NK-92 (cell line): Measurements from ENCODE around the gene CKMT2.
"Not testable (repeated sequence)": the region's sequence is repeated elsewhere in the genome, so short reads cannot be mapped to it uniquely, and the experiment has no call there.

ENCODE experiments used
- DNase-seq: peaks from one replicate; lab custom pipeline; 2025; ENCODE audit not compliant: unreplicated experiment; lab: John Stamatoyannopoulos, UW

CKMT2 gene

DNA sequence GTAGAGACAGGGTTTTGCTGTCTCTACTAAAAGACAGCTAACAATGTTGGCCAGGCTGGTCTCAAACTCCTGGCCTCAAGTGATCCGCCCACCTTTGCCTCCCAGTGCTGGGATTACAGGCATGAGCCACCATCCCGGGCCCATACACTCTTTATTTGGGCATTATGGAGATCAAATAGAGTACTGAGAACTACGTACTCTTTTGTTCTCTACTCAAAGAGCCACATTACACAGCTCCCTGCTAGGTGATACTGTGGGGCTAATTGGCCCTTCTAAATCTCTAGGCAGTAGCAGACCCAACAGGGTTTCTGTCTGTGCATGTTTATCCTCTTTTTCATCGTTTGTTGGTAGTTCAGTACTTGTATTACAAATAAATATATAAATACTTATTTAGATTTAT lies 16.1 kb downstream of the CKMT2 start:
- no peak for DNase-seq

DNA sequence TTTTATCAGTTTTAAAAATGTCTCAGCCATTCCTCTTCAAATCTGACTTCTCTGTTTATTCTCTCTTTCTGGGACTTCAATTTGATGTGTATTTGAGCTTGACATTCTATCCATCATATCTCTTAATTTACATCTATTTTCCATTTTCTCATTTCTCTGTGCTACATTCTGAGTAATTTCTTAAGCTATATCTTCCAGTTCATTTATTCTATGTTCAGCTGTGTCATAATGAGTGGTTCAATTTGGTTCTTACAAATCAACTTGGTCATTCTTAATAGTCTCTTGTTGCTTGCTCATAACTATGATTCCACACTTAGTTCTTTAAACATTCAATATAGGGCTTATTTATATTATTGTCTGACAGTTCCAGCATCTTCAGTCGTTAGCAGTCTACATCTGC lies 16.9 kb downstream of the CKMT2 start:
- no peak for DNase-seq

GRCh38 chr5:81251922-81252321 lies 18.8 kb downstream of the CKMT2 start:
- DNase-seq: no peak

- no peak for DNase-seq
Observed at GRCh38 chr5:81252904-81253303, 19.8 kb downstream of the CKMT2 start.

DNA sequence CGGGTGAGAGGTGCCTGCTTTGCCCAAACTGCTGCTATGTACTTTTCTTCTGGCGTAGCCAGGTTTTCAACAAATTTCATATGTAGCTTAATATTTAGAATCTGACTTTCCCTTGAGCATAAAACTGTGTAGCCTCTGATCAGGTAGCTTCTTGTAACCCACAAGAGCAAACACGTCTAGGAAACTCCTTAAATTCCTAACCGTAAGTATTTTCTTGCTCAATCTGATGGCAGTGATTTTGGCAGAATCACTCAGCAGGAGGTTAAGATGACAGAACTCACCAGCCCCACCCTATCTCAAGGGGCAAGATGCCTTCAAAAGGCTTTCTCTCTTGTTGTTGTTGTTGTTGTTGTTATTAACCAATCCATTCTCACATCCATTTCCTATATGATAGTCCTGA lies 20.8 kb downstream of the CKMT2 start:
- DNase-seq: no peak

GRCh38 chr5:81254886-81255559 lies 21.9 kb downstream of the CKMT2 start:
- DNase-seq: no peak

GRCh38 chr5:81256766-81257165 lies 23.6 kb downstream of the CKMT2 start:
- no peak for DNase-seq

- DNase-seq: not testable (repeated sequence)
Observed at GRCh38 chr5:81262796-81263195, 29.7 kb downstream of the CKMT2 start.

DNA sequence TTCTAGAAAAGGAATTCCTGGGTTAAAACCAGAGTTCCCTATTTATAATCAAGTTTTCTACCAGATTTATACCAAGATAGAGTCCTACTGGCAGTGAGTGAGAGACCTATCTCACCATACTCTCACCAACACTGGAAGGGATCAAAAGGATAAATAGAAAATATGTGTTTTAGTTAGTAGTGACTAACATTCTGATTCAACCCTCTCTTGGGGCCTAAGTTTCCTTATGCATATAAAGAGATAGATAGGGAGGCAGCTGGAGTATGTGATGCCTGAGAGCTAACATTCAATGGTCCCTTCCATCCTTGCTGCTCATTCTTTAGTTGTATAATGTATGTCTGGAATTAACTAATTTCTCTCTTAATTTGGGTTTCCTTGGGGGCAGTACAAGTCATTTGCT lies 32.0 kb downstream of the CKMT2 start:
- DNase-seq: no peak

- no peak for DNase-seq
Observed at GRCh38 chr5:81268521-81269196, 35.5 kb downstream of the CKMT2 start.

DNA sequence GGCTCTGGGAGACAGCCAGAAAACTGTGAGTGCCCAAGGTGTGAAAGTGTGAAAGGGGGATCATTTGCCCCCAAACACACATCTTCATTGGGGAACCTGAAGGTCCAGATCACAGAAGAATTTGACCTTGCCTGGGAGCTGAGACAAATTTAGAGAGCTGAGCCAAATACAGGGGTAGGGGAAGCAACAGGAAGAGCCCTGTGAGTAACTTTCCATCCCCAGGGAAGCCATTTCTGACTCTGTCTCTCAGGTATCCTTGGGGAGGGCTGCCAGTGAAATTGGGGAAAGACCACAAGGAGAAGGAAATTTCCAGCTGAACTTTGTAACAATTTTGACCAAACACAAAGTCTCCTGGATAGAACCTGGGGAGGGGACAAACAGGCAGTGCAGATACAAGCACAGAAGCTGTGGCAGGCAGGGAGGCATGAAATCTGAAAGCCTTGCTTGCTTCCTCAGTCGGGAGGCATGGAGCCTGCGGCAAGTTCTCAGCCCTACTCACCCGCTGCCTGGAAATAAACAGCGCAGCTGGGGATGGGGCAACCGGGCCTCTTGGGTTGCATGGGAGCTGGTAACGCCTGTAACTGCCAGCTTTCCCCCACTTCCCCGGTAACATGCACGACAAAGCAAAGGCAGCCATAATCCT lies 36.8 kb downstream of the CKMT2 start:
- DNase-seq: no peak

- not testable (repeated sequence) for DNase-seq
Observed at GRCh38 chr5:81270394-81271027, 37.4 kb downstream of the CKMT2 start.

DNA sequence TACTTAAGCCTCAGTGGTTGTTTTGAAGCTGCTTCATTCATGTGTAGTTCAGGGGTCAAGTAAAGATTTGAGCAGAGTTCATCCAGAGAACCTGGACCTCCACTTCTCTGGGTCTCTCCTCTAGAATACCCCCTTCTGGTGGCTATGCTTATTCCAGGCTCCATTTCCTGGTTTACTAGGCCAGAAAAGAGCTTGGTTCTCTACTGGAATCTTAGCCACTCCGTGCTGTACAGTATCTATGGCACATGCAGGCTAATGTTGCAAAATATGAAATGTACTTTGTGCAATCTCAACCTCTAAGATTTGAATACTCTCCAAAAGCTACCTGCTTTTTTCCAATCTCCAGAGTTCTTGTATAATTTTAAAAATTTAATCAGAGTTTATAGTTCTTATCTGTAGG lies 50.9 kb downstream of the CKMT2 start:
- no peak for DNase-seq

DNA sequence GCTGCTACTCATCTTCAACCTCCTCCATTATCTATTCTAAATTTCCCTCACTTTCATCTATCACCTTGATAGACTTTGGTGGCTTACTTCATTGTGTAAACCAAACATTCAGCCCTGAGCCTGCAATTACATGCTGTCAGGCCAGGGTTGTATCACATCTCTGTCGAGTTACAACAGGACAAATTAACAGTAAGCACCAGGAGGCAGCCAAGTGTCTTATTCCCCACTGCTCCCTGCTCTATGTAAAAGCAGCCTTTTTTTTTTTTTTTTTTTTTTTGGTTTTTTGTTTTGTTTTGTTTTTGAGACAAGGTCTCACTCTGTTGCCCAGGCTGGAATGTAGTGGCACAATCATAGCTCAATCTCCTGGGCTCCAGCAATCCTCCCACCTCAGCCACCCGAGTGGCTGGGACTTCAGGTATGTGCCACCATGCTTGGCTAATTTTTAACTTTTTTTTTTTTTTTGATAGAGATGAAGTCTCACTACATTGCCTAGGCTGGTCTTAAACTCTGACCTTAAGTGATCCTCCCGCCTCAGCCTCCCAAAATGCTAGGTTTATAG lies 53.0 kb downstream of the CKMT2 start:
- no peak for DNase-seq

DNA sequence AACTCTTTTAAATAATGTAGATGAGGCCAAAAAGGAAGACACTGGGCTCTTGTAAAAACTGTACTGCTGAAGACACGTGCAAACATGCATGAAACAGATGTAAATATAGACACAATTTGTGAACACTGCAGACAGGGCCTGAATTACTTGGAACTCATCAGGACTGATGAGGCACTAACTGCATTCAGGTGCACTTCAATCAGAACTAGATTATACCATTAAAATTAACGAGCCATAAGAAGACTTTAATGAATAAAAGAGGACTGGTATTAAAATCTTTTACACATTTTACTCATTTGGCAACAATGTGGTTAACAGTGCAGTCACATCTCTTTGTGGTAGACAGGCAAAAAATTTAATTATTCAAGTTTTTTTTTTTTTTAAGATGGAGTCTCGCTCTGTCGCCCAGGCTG lies 54.9 kb downstream of the CKMT2 start:
- no peak for DNase-seq

- DNase-seq: no peak
Observed at GRCh38 chr5:81290146-81290545, 57.0 kb downstream of the CKMT2 start.

DNA sequence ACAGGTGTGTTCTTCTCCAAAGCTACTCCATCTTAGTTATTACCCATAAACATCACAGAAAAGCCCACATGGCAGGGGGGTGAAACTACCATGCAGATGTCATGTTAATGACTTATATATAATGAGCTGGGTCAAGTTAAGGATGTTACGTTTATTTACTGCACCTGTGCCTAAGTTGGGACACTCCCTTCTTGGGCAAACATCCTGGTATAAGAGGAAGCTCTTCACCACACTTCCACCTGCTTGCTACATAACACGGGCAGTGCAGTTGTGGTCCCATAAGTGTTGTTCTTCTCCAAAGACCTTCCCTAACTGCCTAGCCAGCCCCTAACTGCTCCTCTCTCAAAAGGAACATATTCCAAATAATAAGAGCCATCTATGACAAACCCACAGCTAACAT lies 59.0 kb downstream of the CKMT2 start:
- DNase-seq: no peak

DNA sequence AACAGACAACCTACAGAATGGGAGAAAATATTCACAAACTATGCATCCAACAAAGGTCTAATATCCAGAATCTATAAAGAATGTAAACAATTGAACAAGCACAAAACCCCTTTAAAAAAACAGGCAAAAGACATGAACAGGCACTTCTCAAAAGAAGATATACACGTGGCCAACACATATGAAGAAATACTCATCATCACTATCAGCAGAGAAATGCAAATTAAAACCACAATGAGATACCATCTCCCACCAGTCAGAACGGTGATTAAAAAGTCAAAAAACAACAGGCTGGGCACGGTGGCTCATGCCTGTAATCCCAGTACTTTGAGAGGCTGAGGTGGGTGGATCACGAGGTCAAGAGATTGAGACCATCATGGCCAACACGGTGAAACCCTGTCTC lies 60.9 kb downstream of the CKMT2 start:
- DNase-seq: not testable (repeated sequence)

- DNase-seq: no peak
Observed at GRCh38 chr5:81297531-81297930, 64.4 kb downstream of the CKMT2 start.

- no peak for DNase-seq
Observed at GRCh38 chr5:81300921-81301270, 67.8 kb downstream of the CKMT2 start.

- DNase-seq: peak; percentile 32
Observed at GRCh38 chr5:81301271-81302015, 68.3 kb downstream of the CKMT2 start, which contains the start of gene ZCCHC9. Gene ZCCHC9, plus strand, starts transcription at chr5:81301587. Its CDS starts 3,171 bp downstream, at chr5:81304758.
